ENCODE measurements around the gene HSD17B1.

Gene HSD17B1

DNA sequence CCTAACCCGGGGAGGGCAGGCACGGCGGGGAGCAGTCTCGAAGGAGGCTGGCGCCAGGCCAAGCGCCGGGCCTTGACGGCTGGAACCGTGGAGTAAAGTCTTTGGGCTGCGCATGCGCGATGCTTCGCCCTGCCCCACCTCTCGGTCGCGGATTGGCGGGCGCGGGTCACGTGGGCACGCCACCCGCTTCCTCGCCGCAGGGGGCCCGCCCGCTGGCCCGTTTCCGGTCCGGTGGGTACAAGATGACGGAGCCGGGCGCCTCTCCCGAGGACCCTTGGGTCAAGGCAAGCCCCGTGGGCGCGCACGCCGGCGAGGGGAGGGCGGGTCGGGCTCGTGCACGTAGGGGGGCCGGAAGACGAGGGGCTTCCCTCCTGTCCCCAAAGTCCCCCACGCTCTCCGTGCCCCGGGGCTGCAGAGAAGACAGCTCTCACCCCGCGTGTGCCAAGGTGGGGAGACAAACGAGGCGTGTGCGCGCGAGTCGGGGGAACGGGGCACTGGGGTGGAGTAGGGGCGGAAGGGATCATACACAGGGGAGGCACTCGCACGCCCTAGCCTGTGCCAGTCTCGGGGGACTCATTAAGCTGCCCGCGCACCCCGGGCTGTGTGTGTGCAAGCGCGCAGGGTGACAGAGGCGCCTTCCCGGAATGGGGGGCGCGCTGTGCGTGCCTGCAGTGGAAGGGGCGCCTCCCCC lies 14.3 kb downstream of the HSD17B1 start, which contains the start of gene MLX:
MLX (plus strand) TSS at position 218 of the 691 bp plus-strand sequence; CDS start at position 243, 25 bp downstream.
- peak; percentile 80 for DNase-seq (ENCODE audit: low read depth)

DNA sequence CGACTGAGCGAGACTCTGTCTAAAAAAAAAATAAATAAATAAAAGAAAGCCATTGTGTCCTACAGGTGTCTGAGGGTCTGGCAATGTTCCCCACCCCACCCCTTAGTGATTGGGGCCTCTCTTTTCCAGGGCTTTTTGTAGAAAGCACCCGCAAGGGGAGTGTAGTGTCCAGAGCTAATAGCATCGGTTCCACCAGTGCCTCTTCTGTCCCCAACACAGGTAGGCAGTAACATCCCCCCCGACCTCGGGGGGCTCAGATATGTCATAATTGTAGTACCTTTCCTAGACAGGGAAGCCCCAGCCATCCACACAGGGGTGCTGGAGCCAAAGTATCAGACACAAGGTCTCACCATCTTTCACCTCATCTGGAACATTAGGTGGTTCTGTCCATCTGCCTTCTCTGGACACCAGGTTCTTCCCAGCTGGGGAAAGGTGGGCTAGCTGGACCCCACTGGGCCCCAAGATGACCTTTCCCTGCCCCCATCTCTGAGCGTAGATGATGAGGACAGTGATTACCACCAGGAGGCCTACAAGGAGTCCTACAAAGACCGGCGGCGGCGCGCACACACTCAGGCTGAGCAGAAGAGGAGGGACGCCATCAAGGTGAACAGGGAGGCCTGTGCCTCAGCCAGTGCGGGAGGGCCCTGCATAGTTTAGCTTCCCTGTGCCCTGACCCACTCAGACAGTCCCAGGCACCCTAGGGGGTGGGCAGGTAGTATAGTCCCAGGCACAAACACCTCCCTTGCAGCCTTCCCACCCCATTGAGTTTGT lies 15.8 kb downstream of the HSD17B1 start:
- DNase-seq (ENCODE audit: low read depth): no peak

DNA sequence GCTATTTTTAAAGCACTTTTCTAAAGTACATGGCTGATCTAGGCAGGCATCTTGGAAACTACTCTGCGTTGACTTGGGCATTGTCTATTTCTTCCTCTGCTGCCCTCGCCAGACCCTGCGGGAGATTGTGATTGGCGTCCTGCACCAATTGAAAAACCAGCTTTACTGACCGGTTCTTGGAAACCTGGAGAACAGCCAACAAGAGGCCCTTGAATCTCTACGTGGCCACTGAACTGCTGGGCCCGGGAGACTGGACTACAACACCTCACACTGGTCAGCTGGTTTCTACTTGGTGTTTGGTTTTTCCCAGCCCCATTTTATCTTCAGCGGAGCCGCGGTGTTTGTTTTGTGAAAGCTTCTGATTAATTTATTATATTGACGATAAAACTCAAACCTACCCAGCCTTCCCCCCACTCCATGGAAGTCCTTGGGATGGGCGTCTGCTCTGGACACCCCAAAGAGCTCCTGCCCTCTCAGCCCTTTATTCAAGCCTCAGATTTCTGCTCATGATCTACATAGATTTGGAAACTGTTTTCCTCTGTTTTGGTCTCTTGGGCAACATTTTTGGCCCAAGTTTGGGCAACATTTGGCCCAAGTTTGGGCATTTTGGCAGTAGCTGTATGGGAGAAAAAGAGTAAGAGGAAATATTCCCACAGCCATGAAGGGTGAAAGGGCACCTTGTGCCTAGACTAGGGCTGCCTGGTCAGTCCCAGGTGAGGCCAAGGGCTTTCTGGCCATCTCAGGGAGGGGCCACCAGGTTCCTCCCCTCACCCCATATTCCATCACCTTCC lies 18.9 kb downstream of the HSD17B1 start:
- no peak for DNase-seq (ENCODE audit: low read depth)

DNA sequence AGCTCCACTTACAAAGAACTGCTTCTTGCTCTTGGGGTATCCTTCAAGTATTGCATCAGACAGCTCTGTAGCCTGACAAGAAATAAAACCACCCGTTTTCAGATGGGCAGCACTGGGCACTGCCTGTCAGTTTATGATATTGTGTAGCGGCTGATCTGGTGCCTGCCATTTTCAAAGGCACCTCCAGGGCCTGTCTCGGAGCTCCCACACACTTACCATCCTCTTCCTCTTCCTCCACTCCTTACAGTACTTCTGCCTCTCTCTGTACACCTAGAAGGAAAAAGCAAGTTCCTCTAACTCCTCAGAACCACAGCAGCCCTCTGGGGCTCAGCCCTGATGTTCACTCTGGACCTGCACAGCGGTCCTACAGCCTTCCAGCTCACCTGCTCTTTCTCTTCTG lies 20.4 kb downstream of the HSD17B1 start:
- DNase-seq (ENCODE audit: low read depth): no peak

DNA sequence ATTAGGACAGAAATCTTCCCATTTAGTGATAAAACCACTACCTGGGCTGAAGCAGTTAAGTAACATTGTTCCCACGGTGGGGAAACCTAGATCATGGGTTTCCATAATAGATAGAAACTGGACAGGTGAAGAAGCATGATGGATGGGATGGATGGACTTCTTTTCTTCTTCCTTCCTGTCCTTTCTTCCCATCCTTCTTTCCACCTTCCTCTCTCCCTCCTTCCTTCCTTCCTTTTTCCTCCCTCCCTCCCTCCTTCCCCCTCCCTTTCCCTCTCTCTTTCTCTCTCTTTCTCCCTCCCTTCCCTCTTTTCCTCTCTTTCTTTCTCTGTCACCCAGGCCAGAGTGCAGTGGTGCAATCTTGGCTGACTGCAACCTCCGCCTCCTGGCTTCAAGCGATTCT lies 21.7 kb downstream of the HSD17B1 start:
- no peak for DNase-seq (ENCODE audit: low read depth)

DNA sequence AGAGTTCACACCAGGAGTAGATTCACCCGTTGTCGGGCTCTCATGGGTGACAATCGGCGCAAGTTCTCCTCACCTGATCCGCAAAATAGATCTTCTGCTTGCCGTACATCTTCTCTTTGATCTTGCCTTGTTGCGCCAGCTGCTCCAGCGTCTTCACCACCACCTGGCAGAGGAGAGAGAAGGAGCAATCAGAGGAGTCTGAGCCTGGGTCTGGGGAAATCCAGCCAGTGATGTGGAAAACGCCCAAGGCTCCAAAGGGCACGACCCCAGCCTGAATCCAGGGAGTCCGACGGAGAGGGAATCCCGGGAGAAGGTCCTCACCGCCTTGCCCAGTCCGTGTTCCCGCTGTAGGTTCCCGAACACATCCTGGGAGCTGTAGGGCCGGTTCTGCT lies 24.4 kb downstream of the HSD17B1 start:
- DNase-seq (ENCODE audit: low read depth): no peak

DNA sequence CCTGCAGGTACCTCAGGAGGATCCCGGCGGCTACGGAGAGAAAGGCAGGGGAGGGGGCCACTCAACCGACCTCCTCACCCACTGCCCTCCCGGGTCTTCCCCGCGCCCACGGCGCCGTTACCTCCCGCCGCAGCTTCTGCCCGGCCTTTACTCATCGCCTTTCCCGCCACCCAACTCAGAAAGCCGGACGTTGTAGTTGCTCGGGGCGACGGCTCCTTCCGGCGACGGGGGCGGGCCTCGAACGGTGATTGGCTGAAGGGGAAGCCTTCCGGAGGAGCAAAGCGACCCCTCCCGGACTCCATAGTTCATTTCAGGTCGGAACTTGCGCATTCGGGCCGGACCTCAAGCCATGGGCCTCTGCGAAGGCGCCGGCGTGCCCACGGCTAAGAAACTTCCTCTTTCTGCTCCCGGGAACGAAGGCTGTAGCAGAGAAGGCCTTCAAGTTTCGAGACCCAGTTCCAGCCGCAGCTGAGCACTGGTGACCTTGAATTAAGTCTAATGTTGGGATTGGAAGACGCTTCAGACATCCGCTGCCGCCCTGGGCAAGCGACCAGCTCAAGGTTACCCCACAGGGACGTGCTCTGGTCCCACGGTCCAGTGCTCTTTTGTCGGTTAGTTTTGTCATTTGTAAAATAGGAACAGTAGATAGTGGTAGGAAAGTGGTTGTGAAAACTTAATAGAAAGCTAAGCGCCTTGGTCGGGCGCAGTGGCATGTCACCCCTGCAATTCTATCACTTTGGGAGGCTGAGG lies 25.0 kb downstream of the HSD17B1 start, which contains the start of gene PSMC3IP:
PSMC3IP (minus strand) TSS at position 198 of the 750 bp plus-strand sequence; CDS start at position 155, 43 bp downstream.
- peak; percentile 89 for DNase-seq (ENCODE audit: low read depth)

DNA sequence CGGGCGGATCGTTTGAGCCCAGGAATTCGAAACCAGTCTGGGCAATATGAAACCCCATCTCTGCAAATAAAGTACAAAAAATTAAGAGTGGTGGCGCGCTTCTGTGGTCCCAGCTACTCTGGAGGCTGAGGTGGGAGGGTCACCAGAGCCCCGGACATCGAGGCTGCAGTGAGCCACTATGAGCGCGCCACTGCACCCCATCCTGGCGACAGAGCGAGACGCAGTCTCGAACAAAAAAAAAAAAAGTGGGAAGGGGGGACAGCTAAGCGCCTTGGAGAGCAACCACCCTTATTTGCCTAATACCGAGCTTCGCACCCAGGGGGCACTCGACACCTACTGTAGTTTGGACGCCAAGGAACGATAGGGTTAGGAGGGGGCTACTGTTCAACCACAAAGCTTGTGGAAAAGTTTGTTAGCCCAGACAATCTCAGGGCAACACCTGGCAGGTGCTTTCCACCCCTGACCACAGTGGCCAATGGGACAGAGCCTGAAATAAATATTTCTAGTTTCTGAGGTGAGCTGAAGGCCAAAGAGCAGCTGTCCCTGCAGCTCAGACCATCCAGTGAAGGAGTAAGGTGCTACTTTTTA lies 25.7 kb downstream of the HSD17B1 start:
- DNase-seq (ENCODE audit: low read depth): peak; percentile 52

DNA sequence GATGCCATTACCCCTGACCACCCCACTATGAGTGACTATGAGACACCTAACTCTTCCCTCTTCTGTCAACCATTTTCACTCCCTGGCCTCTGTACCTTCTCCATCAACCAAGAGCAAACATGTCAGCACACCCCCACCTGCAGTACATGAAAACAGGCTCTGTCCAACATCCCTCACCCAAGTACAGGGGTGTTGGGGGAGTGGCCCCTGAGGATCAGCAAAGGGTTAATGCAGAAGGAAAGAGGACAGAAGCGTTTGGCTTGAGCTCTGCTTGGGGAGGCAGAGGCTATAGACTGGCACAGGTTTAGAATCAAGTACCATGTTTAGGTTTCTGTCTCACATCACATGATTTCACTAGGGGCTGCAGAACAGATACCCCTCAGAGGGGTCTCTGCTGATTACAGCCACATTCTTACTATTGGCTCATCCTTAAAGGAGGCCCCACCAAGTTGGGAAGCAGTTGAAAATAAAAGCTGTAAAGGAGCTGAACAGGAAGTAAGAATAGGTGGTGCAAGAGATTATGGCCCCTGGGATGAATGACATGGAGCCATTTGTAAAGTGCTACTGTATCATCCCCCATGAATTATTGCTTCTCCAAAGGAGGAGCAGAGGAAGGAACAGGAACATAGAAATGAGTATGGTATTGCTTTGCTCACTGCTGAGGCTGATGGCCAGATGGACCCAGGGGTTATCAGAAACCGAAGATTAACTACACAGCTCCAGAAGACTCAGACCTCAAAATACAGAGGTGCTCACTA lies 27.2 kb downstream of the HSD17B1 start:
- DNase-seq (ENCODE audit: low read depth): no peak

DNA sequence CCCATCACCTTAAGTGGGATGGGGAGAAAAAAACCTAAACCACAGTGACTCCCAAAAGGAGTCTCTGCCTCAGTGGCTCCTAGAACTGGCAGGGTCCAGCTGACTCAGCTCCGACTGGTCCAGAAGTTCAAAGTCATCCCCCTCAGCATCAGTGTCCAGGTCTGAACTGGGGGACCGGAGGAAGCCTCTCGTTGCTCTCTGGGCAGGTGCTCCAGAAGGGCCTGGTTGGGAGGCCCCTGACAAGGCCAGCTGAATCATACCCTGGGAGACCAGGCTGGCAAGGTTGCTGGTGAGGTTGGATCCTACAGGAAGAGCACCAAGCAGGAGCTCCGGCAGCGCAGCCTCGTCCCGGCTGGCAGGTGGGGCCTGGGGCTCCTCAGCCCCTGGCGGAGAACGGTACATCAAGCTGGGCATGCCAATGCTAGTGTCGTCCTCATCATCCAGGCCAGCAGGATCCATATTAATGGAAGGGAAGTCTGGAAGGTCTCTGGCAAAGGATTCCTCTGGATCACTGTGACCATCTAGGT lies 29.1 kb downstream of the HSD17B1 start:
- no peak for DNase-seq (ENCODE audit: low read depth)

DNA sequence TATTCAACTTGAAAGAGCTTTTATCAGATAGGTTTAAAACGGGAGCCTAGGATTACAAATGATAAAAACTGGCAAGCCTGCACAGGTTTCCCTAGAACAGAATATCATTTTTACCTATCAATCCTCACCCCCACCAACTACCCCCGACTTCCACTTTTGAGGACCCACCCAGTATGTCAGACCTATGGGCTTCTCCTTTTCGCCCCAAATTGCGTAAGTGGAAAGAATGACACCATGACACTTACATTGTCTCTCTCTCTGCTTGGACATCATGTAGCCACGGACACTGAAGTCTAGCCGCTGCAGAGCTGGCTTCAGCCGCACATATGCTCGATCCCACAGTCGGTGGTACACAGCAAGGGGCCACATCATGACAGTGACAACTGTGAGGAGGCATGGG lies 32.2 kb downstream of the HSD17B1 start:
- no peak for DNase-seq (ENCODE audit: low read depth)

DNA sequence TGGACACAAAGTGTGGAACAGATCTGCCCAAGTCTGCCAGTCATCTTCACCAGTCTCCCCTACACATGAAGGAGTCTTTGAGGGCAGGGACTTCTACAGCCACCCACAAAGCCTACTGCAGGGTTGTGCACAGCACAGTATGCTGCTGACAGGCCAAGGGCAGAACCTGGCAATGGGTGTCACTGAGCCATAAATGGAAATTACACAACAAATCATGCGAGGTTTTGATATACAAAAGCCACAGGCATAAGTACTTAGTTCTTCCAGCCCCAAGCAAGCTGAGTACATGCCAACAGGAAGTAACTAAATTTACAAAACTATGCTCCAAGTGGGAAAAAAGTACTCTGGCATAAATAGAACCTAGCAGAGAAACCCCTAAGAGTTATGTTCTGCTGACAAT lies 32.6 kb downstream of the HSD17B1 start:
- DNase-seq (ENCODE audit: low read depth): no peak

DNA sequence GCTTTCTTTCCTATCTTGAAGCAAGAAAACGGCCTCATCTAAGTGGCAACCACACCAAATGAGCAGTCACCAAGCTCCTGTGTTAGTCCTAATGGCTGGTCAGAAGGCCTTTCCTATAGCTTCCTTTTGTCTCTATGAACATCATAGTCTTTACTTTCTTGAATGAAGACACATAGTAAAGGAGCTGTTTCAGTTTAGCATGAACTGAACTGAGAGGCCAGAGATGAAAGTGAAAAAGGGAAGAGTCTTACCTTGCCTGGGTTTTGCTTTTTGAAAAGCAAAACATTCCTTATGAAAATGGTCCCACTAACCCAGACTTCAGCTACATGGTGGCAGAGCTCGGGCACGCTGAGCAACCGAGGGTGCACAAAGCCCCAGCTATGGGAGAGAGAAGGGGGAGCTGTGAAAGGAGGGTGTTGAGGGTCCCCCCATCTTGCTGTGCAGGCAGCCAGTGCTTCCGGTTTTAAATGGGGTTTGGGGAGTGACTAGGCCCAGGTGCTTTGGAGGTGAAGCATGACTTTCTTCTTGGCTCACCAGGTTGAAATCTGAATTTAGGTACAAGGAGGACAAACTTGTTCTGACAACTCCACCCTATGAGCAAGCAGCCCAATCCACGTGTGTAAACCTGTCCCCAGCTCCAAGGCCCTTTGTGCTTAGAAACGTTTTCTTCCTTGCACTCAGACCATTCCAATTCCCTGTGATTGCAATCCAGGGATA lies 33.9 kb downstream of the HSD17B1 start:
- no peak for DNase-seq (ENCODE audit: low read depth)

DNA sequence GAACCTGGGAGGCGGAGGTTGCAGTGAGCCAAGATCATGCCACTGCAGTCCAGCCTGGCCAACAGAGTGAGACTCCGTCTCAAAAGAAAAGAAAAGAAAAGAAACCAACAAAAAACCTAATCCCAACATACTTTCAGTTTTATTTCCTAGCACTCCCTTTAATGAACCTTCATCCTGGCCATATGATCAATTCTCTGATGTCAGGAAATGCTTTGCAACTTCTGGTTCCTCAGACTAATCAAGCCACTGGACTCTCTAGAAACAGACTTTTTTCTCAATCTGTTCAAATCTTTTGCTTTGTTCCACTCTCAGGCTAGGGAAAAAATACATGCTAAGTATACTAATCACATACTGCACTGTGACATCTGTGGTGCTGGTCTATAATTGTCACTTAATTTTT lies 38.2 kb downstream of the HSD17B1 start:
- DNase-seq (ENCODE audit: low read depth): no peak

DNA sequence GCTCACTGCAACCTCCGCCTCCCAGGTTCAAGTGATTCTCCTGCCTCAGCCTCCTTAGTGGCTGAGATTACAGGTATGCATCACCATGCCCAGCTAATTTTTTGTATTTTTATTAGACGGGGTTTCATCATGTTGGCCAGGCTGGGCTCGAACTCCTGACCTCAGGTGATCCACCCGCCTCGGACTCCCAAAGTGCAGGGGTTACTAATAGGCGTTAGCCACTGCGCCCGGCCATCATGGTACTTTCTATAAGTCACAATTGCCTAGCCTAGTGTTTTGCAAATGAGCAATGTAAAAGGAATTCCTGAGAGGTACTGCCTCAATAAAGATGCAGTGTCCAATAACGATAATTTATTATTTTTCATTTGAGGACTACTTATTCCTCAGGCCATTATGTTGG lies 38.7 kb downstream of the HSD17B1 start:
- DNase-seq (ENCODE audit: low read depth): no peak

DNA sequence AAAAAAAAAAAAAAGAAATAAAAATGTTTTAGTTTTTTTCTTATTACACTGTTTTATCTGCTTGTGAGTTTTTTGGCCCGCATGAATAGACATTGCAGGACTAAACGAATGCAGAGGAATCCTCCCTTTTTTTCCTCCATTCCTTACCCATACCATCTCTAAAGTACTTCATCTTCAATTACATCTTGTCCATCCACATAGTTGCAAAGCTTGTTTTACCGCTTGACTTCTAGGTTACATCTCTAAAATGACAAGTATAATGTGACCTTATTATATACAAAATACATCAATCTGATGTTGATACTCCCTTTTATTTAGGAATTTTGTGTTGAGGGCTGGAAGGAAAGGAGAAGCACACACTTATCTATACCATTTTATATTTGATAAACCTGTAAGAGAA lies 43.7 kb downstream of the HSD17B1 start:
- DNase-seq (ENCODE audit: low read depth): no peak

DNA sequence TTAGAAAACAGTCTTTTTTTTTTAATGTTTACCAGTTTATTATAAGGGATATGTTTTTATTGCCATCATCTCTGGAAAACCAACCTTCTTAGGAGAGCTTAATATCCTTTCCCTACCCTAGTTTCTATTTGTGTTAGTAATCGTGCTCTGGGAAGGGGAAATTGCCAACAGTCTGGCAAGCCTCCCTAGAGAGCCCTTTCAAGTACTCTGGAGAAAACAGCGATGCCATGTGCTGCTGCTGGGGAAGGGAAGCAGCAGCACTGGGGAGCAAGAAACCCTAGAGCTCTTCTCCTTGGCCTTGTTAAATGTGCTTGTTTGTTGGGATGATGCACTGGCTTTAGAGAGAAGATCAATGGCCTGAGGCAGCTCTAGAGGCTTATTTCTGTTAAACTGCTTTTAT lies 46.2 kb downstream of the HSD17B1 start:
- no peak for DNase-seq (ENCODE audit: low read depth)

DNA sequence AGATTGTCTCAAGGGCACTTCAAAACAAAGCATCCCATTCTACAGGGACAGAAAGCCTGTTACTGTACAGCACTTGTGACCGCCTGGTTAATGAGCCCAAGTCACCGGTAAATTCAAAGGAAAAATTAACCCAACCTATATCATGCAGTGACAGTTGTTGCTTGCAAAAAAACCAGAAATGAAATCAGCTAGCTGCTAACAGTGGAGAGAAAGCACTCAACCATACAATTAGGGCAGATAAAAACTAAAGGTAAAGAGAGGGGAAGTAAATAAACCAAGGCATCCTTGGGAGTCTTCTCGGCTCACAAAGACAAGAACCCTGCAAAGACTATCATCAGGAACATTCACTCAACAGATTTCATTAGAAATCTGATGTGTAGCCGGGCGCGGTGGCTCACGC lies 50.6 kb downstream of the HSD17B1 start:
- DNase-seq (ENCODE audit: low read depth): no peak
